Hepatic stellate cell (primary cell): ENCODE results near the gene CDX4.
"Not testable (repeated sequence)": the region's sequence is repeated elsewhere in the genome, so short reads cannot be mapped to it uniquely, and the experiment has no call there.

Experiments
- DNase-seq: peaks from one replicate; pipeline ENCODE4 v3.0.0; 2011; ENCODE audit warnings: low spot score

CDX4 gene

GRCh38 chrX:73446831-73447230 lies at the start of gene CDX4:
CDX4 (plus strand) TSS chrX:73447053; CDS start chrX:73447254, 201 bp downstream.
- no peak for DNase-seq

- no peak for DNase-seq
Measured at GRCh38 chrX:73398185-73398914, 48.5 kb upstream of the CDX4 start.

DNA sequence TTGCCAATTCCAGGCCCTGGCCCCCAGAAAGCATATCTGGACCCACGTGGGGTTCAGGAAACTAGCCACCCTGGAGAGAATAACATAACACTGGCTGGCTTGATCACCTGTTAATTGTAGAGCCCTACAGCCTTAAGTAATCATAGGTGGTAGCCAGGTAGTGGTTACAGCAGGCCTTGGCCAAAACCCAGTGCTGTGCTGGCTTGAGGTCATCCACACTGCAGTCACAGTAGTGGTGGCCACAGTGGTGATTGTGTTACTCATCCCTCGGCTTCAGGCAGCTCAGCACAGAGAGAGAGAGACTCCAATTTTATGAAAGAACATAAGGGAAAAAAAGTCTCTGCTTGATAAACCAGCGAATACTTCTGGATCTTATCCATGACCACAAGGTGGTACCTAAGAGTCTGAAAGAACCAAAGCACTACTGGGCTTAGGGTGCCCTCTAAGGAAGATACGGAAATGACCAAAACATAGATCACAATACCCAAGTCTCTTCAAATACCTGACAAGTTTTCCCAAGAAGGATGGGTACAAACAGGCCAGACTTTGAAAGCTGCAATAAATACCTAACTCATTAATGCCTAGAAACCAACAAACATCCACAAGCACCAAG lies 46.6 kb upstream of the CDX4 start:
- no peak for DNase-seq

- DNase-seq: no peak
Measured at GRCh38 chrX:73401591-73402266, 45.1 kb upstream of the CDX4 start.

GRCh38 chrX:73412930-73413329 lies 33.9 kb upstream of the CDX4 start:
- no peak for DNase-seq

- no peak for DNase-seq
Measured at GRCh38 chrX:73447311-73447794, 500 bp downstream of the CDX4 start.

DNA sequence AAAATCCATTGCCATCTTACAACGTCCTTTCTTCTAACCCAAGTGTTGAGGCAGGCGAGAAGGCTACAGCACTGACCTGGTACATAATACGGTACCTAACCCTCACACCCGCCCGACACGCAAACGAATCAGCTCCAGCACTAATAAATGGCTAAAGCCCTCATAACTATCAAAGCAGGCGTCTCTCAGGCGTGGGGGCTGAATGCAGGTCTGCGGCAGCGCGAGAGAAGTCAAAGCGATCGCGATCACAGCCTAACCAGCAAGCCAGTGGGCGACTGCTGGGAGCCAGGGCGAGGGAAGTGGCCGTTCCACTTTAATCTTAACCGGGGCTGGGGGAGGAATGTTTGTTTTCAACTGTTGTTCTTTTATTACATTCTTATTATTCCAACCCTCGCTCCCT lies 1.5 kb downstream of the CDX4 start:
- DNase-seq: no peak

GRCh38 chrX:73455171-73455570 lies 8.3 kb downstream of the CDX4 start:
- DNase-seq: no peak

GRCh38 chrX:73457306-73457705 lies 10.5 kb downstream of the CDX4 start:
- no peak for DNase-seq

GRCh38 chrX:73468376-73468775 lies 21.5 kb downstream of the CDX4 start:
- DNase-seq: no peak

GRCh38 chrX:73478961-73479360 lies 32.1 kb downstream of the CDX4 start:
- no peak for DNase-seq

- no peak for DNase-seq
Measured at GRCh38 chrX:73481521-73481920, 34.7 kb downstream of the CDX4 start.

GRCh38 chrX:73490661-73491060 lies 43.8 kb downstream of the CDX4 start:
- DNase-seq: no peak

GRCh38 chrX:73492178-73492577 lies 45.3 kb downstream of the CDX4 start:
- not testable (repeated sequence) for DNase-seq
